Inferior parietal cortex (tissue), 1 donor: ENCODE data around the gene SAMD4B.
"Not testable (repeated sequence)": the region's sequence is repeated elsewhere in the genome, so short reads cannot be mapped to it uniquely, and the experiment has no call there.

Experiments used
- DNase-seq: peaks from one replicate; pipeline ENCODE4 v3.0.0-alpha.2; 2016; ENCODE audit errors: extremely low spot score

Gene SAMD4B

DNA sequence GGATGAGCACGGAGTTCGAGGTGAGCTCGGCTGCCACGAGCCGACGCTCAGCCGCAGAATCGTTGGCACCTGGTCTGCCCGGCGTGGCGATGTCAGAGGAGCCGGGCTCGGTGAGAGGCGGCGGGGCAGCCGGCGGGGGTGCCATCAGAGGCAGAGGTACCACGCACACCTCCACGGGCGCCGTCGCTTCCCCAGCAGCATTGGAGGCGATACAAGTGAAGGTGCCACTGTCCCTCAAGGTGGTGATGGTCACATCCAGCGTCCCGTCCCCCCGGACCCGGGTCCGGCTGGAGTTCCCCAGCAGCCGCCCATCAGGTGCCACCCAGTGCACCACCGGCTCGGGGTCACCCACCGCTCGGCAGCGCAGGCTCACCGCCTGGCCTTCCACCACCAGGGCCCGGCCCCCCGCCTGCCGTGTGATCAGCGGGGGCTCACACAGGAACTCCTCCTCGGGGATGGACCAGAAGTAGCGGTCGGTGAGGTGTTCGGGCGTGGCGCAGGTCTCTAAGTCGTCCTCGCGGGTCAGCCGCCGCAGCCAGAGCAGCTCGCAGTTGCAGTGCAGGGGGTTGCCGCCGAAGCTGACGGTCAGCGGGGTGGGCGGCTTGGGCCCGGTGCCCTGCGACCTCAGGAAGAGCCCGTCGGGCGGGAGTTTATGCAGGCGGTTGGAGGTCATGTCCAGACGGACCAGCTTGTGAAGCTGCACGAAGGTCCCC lies 28.0 kb upstream of the SAMD4B start:
- DNase-seq = no peak

- no peak for DNase-seq
These were observed 26.3 kb upstream of the SAMD4B start for GRCh38 chr19:39315933-39316332.

- DNase-seq = no peak
These were observed 25.4 kb upstream of the SAMD4B start for GRCh38 chr19:39316627-39317321.

DNA sequence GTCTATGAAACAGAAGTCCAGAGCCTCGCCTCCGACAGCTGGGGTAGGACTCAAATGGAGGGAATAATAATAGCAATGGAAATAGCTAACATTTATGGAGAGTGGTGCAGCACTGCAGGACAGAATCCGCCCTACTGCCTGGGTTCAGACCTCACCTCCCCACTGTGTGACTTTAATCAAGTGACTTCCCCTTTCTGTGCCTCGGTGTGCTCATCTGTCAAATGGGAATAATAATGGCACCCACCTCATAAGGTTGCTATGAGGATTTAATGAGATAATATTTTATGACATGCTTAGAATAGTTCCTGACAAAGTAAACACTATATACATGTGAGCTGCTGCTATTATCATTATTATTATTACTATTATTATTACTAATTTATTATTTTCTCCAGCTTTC lies 24.7 kb upstream of the SAMD4B start:
- DNase-seq = no peak

DNA sequence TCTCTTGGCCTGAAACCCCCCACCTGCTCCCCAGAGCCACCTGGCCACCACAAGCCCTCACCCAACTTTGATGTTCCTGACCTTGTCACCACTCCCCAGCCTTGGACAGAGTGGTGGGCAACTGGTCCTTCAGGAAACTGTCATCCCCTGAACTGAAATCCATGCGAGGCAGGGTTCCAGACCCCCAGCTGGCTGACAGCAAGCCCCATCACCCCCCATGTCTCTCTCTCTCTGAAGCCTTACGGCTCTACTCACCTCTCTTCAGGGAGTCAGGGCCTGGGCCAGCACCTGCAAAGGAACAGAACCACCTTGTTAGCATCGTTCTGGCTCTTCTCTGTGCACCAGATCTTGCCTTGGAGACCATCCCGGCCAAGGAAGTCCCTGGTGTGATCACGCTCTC lies 24.1 kb upstream of the SAMD4B start:
- no peak for DNase-seq

- DNase-seq = no peak
These were observed 23.5 kb upstream of the SAMD4B start for GRCh38 chr19:39318690-39319089.

DNA sequence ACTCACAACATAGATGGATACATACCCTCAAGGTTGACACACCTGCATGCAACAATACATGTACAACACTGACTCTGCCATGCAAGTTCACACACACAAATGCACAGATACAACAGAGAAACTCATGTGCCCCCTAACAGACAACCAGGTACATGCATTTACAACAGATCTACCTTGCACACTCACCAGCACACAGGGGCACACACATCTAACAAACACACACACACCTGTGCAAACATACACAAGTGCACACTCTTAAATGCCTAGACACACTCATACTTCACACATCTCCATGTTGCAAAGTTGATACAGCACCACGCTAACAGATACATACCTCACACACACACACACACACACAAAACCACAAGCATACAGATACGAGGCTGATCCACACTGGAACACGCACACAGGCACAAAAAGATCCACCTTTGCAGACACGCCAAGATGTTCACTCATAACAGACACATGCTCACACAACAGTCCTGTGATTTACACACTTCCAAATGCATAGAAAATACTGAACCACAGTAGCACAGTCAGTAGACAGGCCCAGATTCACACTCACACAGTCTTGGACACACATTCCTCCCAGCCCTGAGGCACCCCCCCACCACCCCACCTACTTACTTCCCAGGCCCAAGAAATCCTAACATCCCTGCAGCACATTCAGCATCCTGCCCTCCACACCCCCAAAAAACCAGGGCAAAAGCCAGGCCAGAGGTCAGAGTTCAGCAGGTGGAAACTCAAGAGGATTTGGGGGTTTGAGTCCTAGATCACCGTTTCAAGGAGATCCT lies 22.9 kb upstream of the SAMD4B start:
- no peak for DNase-seq

GRCh38 chr19:39319892-39320248 lies 22.4 kb upstream of the SAMD4B start:
- DNase-seq = no peak

DNA sequence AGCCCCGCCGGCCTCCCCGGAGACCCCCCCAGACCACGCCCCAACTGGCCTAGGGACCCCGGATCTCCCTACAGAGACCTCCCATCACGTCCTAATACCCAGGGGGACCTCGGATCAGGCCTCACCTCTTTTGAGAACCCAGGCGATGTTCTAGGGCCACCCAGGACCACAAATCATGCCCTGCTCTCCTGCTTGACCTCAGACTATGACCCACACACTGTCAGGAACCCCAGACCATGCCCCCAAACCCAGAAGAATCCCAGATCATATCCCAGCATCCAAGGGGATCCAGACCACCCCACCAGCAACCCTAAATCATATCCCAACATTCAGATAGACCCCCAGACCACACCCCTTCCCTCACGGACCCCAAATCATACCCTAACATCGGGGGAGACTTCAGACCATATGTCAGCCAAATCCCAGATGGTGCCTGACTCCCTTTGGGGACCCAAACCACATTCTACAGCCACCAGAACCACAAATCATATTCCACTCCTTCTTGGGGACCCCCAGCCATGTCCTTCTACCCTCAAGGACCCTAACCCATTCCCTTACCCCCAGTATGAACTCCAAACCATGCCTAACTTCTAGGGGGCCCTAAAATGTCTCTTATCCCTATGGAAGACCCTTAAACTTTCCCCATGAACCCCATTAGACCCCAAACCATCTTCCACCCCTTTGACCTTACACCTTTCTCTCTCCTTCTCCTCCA lies 20.9 kb upstream of the SAMD4B start:
- no peak for DNase-seq

DNA sequence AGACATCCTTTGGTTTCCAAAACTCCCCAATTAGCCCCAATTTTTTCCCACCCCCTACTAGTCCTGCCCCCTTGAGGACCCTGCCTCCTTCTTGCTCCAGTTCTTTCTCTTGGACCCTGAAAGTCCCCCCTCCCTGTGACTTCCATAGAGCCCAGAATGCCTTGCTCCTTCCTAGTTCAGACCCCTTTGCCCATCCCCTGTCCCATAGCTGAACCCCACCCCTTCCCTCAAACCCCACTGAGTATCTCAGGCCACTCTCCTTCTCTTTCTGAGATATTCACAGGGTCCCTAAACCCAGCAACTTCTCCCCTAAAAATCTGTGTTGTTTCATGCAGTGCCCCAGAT lies 20.4 kb upstream of the SAMD4B start:
- DNase-seq = no peak

DNA sequence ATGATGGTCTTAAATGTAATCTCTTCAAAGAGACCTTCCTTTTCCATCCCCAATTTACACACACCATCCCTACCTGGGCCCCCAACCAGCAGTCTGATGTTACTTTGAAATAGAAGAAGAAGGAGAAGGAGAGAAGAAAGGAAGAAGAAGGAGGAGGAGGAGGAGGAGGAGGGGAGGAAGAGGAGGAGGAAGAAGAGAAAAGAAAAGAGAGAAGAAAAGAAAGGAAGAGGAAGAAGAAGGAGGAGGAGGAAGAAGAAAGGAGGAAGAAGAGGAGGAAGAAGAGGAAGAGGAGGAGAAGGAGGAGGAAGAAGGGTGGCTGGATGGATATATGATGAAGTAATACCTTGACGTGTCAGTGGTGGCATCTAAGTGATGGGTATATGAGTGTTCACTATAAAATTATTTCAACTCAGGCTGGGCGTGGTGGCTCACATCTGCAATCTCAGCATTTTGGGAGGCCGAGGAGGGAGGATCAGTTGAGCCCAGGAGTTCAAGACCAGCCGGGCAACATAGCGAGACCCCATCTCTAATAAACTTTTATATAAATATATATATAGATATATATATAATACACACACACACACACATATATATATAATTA lies 17.9 kb upstream of the SAMD4B start:
- DNase-seq = no peak

- no peak for DNase-seq
These were observed 16.2 kb upstream of the SAMD4B start for GRCh38 chr19:39325778-39326665.

GRCh38 chr19:39327363-39328045 lies 14.7 kb upstream of the SAMD4B start:
- DNase-seq = no peak

GRCh38 chr19:39328046-39328705 lies 14.0 kb upstream of the SAMD4B start:
- DNase-seq = peak; percentile 94

DNA sequence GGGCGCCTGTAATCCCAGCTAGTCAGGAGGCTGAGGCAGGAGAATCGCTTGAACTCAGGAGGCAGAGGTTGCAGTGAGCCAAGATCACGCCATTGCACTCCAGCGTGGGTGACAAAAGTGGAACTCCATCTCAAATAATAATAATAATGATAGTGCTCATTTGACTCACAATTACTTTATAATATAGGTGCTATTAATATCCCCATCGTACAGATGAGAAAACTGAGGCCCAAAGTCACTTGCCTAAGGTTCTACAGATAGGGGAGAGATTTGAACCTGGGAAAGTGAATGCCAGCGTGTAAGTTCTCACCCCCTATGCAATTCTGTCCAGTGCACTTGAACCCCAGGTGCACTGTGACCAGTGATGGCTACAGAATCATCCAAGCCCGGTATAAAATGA lies 12.3 kb upstream of the SAMD4B start:
- DNase-seq = no peak

DNA sequence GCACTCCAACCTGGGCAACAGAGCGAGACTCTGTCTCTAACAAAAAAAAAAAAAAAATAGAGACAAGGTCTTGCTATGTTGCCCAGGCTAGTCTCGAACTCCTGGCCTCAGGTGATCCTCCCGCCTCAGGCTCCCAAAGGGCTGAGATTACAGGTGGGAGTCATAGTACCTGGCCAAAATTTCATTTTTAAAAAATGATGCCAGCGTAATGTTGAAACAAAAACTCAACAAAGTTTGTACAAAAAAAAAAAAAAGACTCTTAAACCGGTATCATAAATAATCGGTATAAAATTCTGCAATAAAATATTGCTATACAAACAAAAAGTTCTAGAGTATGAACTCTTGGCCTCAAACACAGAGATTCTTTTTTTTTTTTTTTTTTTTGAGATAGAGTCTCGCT lies 9.9 kb upstream of the SAMD4B start:
- no peak for DNase-seq

DNA sequence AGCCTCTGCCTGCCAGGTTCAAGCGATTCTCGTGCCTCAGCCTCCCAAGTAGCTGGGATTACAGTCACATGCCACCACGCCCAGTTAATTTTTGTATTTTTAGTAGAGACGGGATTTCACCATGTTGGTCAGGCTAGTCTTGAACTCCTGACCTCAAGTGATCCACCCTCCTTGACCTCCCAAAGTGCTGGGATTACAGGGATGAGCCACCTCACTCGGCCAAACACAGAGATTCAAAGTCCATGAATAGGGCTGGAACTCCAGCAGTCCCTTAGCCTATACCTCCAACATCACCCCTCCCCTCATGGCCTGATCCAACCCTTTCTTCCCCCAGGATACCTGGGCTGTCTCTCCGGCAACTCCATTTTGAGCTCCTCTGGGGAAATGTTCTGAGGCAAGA lies 9.5 kb upstream of the SAMD4B start:
- not testable (repeated sequence) for DNase-seq

- DNase-seq = no peak
These were observed 8.7 kb upstream of the SAMD4B start for GRCh38 chr19:39333507-39333906.

DNA sequence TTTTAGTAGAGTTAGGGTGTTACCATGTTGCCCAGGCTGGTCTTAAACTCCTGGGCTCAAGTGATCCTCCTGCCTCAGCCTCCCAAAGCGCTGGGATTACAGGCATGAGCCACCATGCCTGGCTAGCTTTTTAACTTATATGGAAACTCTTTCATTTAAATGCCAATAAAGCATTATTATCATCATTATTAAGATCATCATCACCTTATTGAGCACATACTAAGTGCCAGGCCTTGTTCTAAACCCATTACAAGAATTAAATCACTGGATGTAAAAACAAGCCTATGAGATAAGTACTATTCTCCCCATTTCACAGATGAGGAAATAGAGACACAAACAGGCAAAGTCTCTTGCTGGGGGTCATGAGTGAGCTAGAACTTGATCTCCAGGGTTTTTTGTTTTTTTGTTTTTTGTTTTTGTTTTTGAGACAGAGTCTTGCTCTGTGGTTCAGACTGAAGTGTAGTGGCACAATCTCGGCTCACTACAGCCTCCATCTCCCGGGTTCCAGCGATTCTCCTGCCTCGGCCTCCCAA lies 7.7 kb upstream of the SAMD4B start:
- no peak for DNase-seq

DNA sequence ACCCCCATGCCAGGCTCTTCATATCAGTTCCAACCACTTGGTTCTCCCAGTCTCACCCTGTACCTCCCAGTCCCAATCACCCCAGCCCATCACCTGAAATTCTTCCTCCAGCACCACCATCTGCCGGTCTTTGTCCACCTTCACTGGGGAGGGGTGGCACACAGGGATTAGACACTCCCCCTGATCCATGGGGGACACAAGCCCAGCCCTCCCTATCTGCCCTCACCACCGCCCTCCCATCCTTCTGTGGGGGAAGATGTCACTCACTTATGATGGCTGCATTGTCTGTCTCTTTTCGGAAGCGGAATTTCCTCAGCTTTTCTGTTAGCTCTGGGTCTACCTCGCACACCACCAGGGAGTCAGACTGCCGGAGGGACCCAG lies 7.1 kb upstream of the SAMD4B start:
- no peak for DNase-seq
